ENCODE results near the gene TTYH3. TPM values are rescaled to one million over a fixed set of nuclear protein-coding genes. Genes with fewer than 3 reads are reported as not detected.

TTYH3 gene
- total RNA-seq, 1 experiment from 2014 or later: 187 TPM

DNA sequence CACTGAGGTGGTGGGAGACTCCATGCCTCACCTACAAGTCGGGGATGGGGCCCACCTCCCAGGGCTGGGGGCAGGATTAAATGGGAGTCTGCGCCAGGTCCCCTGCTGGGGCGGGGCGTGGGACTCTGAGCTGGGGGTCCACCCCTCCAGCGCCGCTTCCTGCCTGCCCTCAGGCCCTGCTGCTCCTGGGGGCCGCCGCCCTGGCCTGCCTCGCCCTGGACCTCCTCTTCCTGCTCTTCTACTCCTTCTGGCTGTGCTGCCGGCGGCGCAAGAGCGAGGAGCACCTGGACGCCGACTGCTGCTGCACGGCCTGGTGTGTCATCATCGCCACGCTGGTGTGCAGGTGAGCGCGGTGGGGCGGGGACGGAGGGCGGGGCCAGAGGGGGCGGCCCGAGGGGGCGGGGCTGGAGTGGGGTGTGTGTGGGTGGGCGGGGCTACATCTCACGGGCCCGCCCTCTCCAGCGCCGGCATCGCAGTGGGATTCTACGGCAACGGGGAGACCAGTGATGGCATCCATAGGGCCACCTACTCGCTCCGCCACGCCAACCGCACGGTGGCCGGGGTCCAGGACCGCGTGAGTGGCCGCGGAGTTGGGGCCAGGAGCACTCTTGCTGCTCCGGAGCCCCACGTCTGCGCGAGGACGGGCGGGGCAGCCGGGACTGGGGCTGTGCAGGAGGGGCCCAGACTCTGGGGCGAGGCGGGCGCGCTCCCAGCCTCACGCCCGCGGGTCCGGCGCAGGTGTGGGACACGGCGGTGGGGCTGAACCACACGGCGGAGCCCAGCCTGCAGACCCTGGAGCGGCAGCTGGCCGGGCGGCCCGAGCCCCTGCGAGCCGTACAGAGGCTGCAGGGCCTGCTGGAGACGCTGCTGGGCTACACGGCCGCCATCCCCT is 15.1 kb downstream of the TTYH3 start:
- no peak for DNase-seq
- intact Hi-C loops (cut with micrococcal nuclease; ENCODE audit: unreplicated experiment): no loop called here
- Mint-ChIP-seq H3K27ac (ENCODE audit: unreplicated experiment) (no peak overlapping the region), H3K9me3 (ENCODE audit: low read depth, unreplicated experiment) (no peaks in the 10 kb centered on the region), H3K4me3 (ENCODE audit: low read depth, unreplicated experiment) (no peak overlapping the region), H3K36me3 (ENCODE audit: insufficient read depth, unreplicated experiment) (peaks cover 43% of the 10 kb centered on the region), H3K27me3 (ENCODE audit: unreplicated experiment) (no peaks in the 10 kb centered on the region), H3K4me1 (ENCODE audit: low read depth, unreplicated experiment) (no peaks in the 10 kb centered on the region)
- TF ChIP-seq, protein P1, sequence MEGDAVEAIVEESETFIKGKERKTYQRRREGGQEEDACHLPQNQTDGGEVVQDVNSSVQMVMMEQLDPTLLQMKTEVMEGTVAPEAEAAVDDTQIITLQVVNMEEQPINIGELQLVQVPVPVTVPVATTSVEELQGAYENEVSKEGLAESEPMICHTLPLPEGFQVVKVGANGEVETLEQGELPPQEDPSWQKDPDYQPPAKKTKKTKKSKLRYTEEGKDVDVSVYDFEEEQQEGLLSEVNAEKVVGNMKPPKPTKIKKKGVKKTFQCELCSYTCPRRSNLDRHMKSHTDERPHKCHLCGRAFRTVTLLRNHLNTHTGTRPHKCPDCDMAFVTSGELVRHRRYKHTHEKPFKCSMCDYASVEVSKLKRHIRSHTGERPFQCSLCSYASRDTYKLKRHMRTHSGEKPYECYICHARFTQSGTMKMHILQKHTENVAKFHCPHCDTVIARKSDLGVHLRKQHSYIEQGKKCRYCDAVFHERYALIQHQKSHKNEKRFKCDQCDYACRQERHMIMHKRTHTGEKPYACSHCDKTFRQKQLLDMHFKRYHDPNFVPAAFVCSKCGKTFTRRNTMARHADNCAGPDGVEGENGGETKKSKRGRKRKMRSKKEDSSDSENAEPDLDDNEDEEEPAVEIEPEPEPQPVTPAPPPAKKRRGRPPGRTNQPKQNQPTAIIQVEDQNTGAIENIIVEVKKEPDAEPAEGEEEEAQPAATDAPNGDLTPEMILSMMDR (IDR thresholded peaks at IDR 0.05; ENCODE audit: unreplicated experiment): no peak
- CTCF ChIA-PET: no interaction called here
- no TSS peak for BruUV-seq (replicated peaks)

DNA sequence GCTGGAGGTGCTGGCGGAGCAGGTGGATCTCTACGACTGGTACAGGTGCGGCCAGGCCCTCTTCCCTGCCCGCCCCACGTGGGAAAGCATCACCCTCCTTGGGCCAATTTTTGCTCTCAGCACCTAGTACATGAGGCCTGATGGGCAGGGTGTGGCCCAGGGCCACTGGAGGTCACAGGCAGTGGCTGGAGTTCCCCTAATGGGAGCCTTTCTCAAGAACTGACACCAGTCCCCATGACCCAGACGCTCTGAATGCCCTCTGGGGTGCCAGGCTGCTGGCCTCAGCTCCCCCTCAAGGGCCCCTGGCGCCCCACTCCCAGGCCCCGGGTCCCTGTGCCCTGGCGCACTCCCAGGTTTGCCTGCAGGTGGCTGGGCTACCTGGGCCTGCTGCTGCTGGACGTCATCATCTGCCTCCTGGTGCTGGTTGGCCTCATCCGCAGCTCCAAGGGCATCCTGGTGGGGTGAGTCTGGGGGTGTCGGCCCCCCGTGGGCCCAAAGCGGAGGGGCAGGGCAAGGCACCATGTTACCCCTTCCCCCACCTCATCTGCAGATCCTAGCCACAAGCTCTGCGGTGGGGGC is 15.9 kb downstream of the TTYH3 start:
- intact Hi-C loops (cut with micrococcal nuclease; ENCODE audit: unreplicated experiment): no loop called here
- CTCF ChIA-PET: no interaction called here
- Mint-ChIP-seq H3K4me3 (ENCODE audit: low read depth, unreplicated experiment) (no peak overlapping the region), H3K27ac (ENCODE audit: unreplicated experiment) (no peak overlapping the region), H3K9me3 (ENCODE audit: low read depth, unreplicated experiment) (no peaks in the 10 kb centered on the region), H3K27me3 (ENCODE audit: unreplicated experiment) (no peaks in the 10 kb centered on the region), H3K4me1 (ENCODE audit: low read depth, unreplicated experiment) (no peaks in the 10 kb centered on the region), H3K36me3 (ENCODE audit: insufficient read depth, unreplicated experiment) (peaks cover 50% of the 10 kb centered on the region)
- TF ChIP-seq, protein P1 (IDR thresholded peaks at IDR 0.05; ENCODE audit: unreplicated experiment): no peak
- DNase-seq: no peak
- no TSS peak for BruUV-seq (replicated peaks)

DNA sequence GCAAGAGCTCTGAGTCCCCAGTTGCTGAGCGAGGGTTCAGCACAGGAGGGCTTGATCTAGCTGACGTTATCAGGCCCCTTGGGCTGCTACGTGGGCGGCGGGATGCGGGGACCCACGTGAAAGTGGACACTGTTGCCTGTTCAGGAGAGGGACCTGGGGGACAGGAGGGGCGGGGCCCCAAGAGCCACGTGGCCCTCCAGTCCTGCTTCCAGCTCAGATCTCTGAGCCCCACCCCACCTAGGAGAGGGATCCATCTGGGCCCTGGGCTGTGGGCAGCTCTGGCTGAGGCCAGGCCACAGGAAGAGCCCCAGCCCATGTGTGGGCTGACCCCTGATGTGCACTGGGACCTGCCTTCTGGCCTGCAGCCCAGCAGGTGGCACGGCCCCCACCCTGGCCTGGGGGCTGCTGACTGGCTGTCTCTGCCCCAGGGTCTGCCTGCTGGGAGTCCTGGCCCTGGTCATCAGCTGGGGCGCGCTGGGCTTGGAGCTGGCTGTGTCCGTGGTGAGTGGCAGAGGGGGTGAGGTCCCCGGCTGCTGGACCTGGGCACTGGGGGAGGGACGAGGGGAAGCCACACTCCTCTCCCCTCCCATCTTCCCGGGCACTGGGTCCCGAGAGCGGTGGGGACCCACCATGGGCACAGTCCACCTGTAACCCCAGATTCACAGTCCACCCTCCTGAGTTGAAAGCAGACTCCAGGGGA is 17.5 kb downstream of the TTYH3 start:
- intact Hi-C loops (cut with micrococcal nuclease; ENCODE audit: unreplicated experiment): no loop called here
- Mint-ChIP-seq H3K4me1 (ENCODE audit: low read depth, unreplicated experiment) (no peaks in the 10 kb centered on the region), H3K27me3 (ENCODE audit: unreplicated experiment) (no peaks in the 10 kb centered on the region), H3K27ac (ENCODE audit: unreplicated experiment) (no peak overlapping the region), H3K36me3 (ENCODE audit: insufficient read depth, unreplicated experiment) (peaks cover 48% of the 10 kb centered on the region), H3K9me3 (ENCODE audit: low read depth, unreplicated experiment) (no peaks in the 10 kb centered on the region), H3K4me3 (ENCODE audit: low read depth, unreplicated experiment) (no peak overlapping the region)
- BruUV-seq (replicated peaks): no TSS peak
- CTCF ChIA-PET: no interaction called here
- no peak for DNase-seq
- TF ChIP-seq, protein P1 (IDR thresholded peaks at IDR 0.05; ENCODE audit: unreplicated experiment): no peak

DNA sequence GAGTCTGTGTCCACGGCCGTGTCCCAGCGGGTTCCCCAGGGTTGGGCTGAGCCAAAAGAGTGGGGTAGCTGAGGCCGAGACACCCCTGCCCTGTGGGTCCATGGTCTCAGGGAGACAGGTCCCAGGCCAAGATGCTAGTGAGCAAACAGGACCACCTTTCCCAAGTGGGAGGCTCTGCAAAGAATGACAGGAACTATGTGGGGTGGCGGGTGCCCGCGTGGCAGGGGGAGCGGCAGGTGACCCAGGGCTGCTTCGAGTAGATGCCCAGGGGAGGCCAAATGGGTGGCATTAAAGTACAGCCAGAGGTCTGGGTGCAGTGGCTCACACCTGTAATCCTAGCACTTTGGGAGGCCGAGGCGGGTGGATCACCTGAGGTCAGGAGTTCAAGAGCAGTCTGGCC is 18.2 kb downstream of the TTYH3 start:
- no peaks in the 10 kb centered on the region for H3K4me1 Mint-ChIP-seq (ENCODE audit: low read depth, unreplicated experiment)
- H3K27me3 Mint-ChIP-seq (ENCODE audit: unreplicated experiment): no peaks in the 10 kb centered on the region
- intact Hi-C loops (cut with micrococcal nuclease; ENCODE audit: unreplicated experiment): no loop called here
- no peaks in the 10 kb centered on the region for H3K9me3 Mint-ChIP-seq (ENCODE audit: low read depth, unreplicated experiment)
- DNase-seq: no peak
- no peak overlapping the region for H3K27ac Mint-ChIP-seq (ENCODE audit: unreplicated experiment)
- H3K36me3 Mint-ChIP-seq (ENCODE audit: insufficient read depth, unreplicated experiment): peaks cover 51% of the 10 kb centered on the region
- CTCF ChIA-PET: no interaction called here
- BruUV-seq (replicated peaks): no TSS peak
- TF ChIP-seq, protein P1 (IDR thresholded peaks at IDR 0.05; ENCODE audit: unreplicated experiment): no peak
- H3K4me3 Mint-ChIP-seq (ENCODE audit: low read depth, unreplicated experiment): no peak overlapping the region

Data from Calu3 (cell line).